H1 (cell line): Measurements from ENCODE around the gene STRADB. TPM values are rescaled to one million over a fixed set of nuclear protein-coding genes. Genes with fewer than 3 reads are reported as not detected.

Experiments
- CTCF ChIA-PET: fragments of 300-600 bp; sonication (Branson Sonifier 250); formaldehyde crosslinking; loops from one replicate; lab custom pipeline; 2021; ENCODE audit not compliant: partially characterized antibody; lab: Charles Lee
- POLR2A ChIA-PET: fragments of 300-600 bp; sonication (Branson Sonifier 250); formaldehyde crosslinking; loops from one replicate; lab custom pipeline; 2021; ENCODE audit warnings: inconsistent platforms; ENCODE audit not compliant: partially characterized antibody; lab: Charles Lee
- DNase-seq, 2 experiments: peaks; one replicate each; pipeline versions ENCODE4 v3.0.0 to v3.0.0-alpha.2; 2010 to 2022; ENCODE audit warnings: low spot score in 2 of 2, low read depth in 1 of 2, mixed read lengths in 1 of 2
- FAIRE-seq: peaks from 2 replicates; lab custom pipeline; 2011; peaks lifted over from hg19 to GRCh38; lab: Jason Lieb, UNC
- H2AFZ ChIP-seq: 2 replicates; pipeline ENCODE4 v1.8.1; 2012; ENCODE audit warnings: low read length, inconsistent platforms
- H2AK5ac ChIP-seq: 2 replicates; pipeline ENCODE4 v1.6.1; 2013; ENCODE audit warnings: low read depth, low read length
- H2BK120ac ChIP-seq: replicated peaks from 2 replicates; pipeline ENCODE3; 2013; ENCODE audit warnings: low read depth, low read length, inconsistent platforms
- H2BK12ac ChIP-seq: 2 replicates; pipeline ENCODE4 v1.6.1; 2013; ENCODE audit warnings: low read depth, low read length
- H2BK15ac ChIP-seq: 2 replicates; pipeline ENCODE4 v1.6.1; 2013; ENCODE audit warnings: low read length
- H2BK20ac ChIP-seq: 2 replicates; pipeline ENCODE4 v1.6.1; 2013; ENCODE audit warnings: low read length
- H2BK5ac ChIP-seq: 2 replicates; pipeline ENCODE4 v1.6.1; 2013; ENCODE audit warnings: low read depth, low read length
- H3K14ac ChIP-seq: 2 replicates; pipeline ENCODE4 v1.6.1; 2013; ENCODE audit warnings: inconsistent platforms; ENCODE audit not compliant: insufficient read length
- H3K18ac ChIP-seq: 2 replicates; pipeline ENCODE4 v1.6.1; 2013; ENCODE audit warnings: low read length; ENCODE audit errors: extremely low read depth
- H3K23ac ChIP-seq: 2 replicates; pipeline ENCODE4 v1.6.1; 2013; ENCODE audit warnings: inconsistent platforms; ENCODE audit not compliant: insufficient read length
- H3K23me2 ChIP-seq: 2 replicates; pipeline ENCODE4 v1.6.1; 2013; ENCODE audit warnings: low read depth, low read length
- H3K27ac ChIP-seq: 2 replicates; pipeline ENCODE4 v1.6.1; 2011; ENCODE audit warnings: low read depth, low read length, inconsistent platforms
- H3K27me3 ChIP-seq, 4 experiments: replicated peaks in 1 of 4; 1 replicate in 1 of 4; 2 replicates in 3 of 4; pipeline versions ENCODE4 v1.6.1 to v1.8.1; 2011 to 2013; ENCODE audit warnings: low read length in 3 of 4, mild to moderate bottlenecking in 3 of 4, inconsistent platforms in 2 of 4, mixed read lengths in 2 of 4, moderate library complexity in 1 of 4; ENCODE audit not compliant: control insufficient read depth in 3 of 4, insufficient read depth in 3 of 4; ENCODE audit errors: extremely low read depth in 1 of 4
- H3K36me3 ChIP-seq, 4 experiments: 2 replicates each; pipeline versions ENCODE4 v1.6.1 to v1.8.1; 2011 to 2013; ENCODE audit warnings: mild to moderate bottlenecking in 4 of 4, low read length in 3 of 4, moderate library complexity in 2 of 4, control low read depth in 1 of 4, inconsistent platforms in 1 of 4; ENCODE audit not compliant: insufficient read depth in 4 of 4, control insufficient read depth in 2 of 4
- H3K4ac ChIP-seq: replicated peaks from 2 replicates; pipeline ENCODE3; 2013; ENCODE audit warnings: low read length, low read depth, mixed read lengths, inconsistent platforms; ENCODE audit not compliant: insufficient read length
- H3K4me1 ChIP-seq, 4 experiments: replicated peaks in 1 of 4; 1 replicate in 1 of 4; 2 replicates in 3 of 4; pipeline versions ENCODE4 v1.6.1 to v1.8.1; 2011 to 2013; ENCODE audit warnings: low read length in 3 of 4, inconsistent platforms in 2 of 4, mixed read lengths in 1 of 4; ENCODE audit not compliant: insufficient read depth in 4 of 4, control insufficient read depth in 3 of 4
- H3K4me2 ChIP-seq, 2 experiments: 2 replicates each; pipeline versions ENCODE4 v1.6.1 to v1.8.1; 2011 to 2013; ENCODE audit warnings: low read depth in 2 of 2, low read length in 2 of 2, control low read depth in 1 of 2, inconsistent platforms in 1 of 2, mild to moderate bottlenecking in 1 of 2; ENCODE audit not compliant: insufficient read depth in 1 of 2
- H3K4me3 ChIP-seq, 4 experiments: fragments of 200-600, 300-600 bp in 1 of 4; sonication (generic), shearing (Covaris generic), sonication (Bioruptor Twin) in 1 of 4; 2 replicates each; pipeline versions ENCODE4 v1.5.1 to v1.8.1; 2011 to 2016; ENCODE audit warnings: low read length in 4 of 4, low read depth in 3 of 4, control low read depth in 2 of 4, inconsistent platforms in 2 of 4, mild to moderate bottlenecking in 2 of 4, mixed read lengths in 1 of 4, moderate library complexity in 1 of 4; ENCODE audit not compliant: insufficient read depth in 2 of 4; ENCODE audit errors: extremely low read depth in 1 of 4
- H3K56ac ChIP-seq: replicated peaks from 2 replicates; pipeline ENCODE3; 2013; ENCODE audit warnings: low read depth, mild to moderate bottlenecking, mixed read lengths, low read length, inconsistent platforms; ENCODE audit not compliant: insufficient read length
- H3K79me1 ChIP-seq: 2 replicates; pipeline ENCODE4 v1.6.1; 2013; ENCODE audit warnings: low read depth, low read length, control low read depth
- H3K79me2 ChIP-seq, 2 experiments: 2 replicates each; pipeline versions ENCODE4 v1.6.1 to v1.8.1; 2012 to 2013; ENCODE audit warnings: low read length in 2 of 2, mild to moderate bottlenecking in 2 of 2, inconsistent platforms in 1 of 2; ENCODE audit not compliant: insufficient read depth in 2 of 2, control insufficient read depth in 1 of 2
- H3K9ac ChIP-seq, 4 experiments: replicated peaks in 1 of 4; 1 replicate in 1 of 4; 2 replicates in 3 of 4; pipeline versions ENCODE4 v1.6.1 to v1.8.1; 2011 to 2013; ENCODE audit warnings: low read depth in 3 of 4, low read length in 3 of 4, control low read depth in 2 of 4, mild to moderate bottlenecking in 2 of 4, moderate library complexity in 2 of 4, inconsistent platforms in 1 of 4; ENCODE audit errors: extremely low read depth in 1 of 4
- H3K9me3 ChIP-seq, 2 experiments: 2 replicates each; pipeline versions ENCODE4 v1.6.1 to v1.8.1; 2012 to 2013; ENCODE audit warnings: mild to moderate bottlenecking in 2 of 2, moderate library complexity in 2 of 2, control low read depth in 1 of 2, inconsistent platforms in 1 of 2, low read depth in 1 of 2, low read length in 1 of 2, mixed read lengths in 1 of 2; ENCODE audit not compliant: insufficient read depth in 2 of 2
- H4K20me1 ChIP-seq, 2 experiments: replicated peaks in 1 of 2; 2 replicates each; pipeline versions ENCODE3 to v1.8.1; 2011 to 2013; ENCODE audit warnings: inconsistent platforms in 2 of 2, low read length in 2 of 2, mild to moderate bottlenecking in 1 of 2; ENCODE audit not compliant: insufficient read depth in 2 of 2, control insufficient read depth in 1 of 2
- H4K5ac ChIP-seq: 2 replicates; pipeline ENCODE4 v1.6.1; 2013; ENCODE audit warnings: low read length, low read depth, mixed read lengths, inconsistent platforms; ENCODE audit not compliant: insufficient read length
- H4K8ac ChIP-seq: 2 replicates; pipeline ENCODE4 v1.8.0; 2013; ENCODE audit warnings: mild to moderate bottlenecking, moderate library complexity, low read length, inconsistent platforms; ENCODE audit not compliant: insufficient read depth; ENCODE audit errors: extremely low read depth
- H4K91ac ChIP-seq: replicated peaks from 2 replicates; pipeline ENCODE3; 2013; ENCODE audit warnings: low read length, mixed read lengths, inconsistent platforms; ENCODE audit not compliant: insufficient read length
- CHD2 ChIP-seq: IDR thresholded peaks from 2 replicates; pipeline ENCODE4 v1.6.1; 2012; ENCODE audit warnings: low read length, improper control_type of control experiment
- MAFK ChIP-seq: IDR thresholded peaks from 2 replicates; pipeline ENCODE4 v1.6.1; 2012; ENCODE audit warnings: low read depth, mild to moderate bottlenecking, improper control_type of control experiment, low read length
- NANOG ChIP-seq: IDR thresholded peaks from 2 replicates; pipeline ENCODE4 v1.6.1; 2011; ENCODE audit warnings: low read length, low read depth, mild to moderate bottlenecking, inconsistent platforms; ENCODE audit not compliant: insufficient read depth, poor library complexity, severe bottlenecking
- RBBP5 ChIP-seq: IDR thresholded peaks from 2 replicates; pipeline ENCODE4 v1.7.1; 2012; ENCODE audit warnings: low read depth, mild to moderate bottlenecking, inconsistent platforms, low read length, moderate library complexity, borderline replicate concordance
- RNF2 ChIP-seq: fragments of 200-900, 300-1000 bp; sonication (generic); IDR thresholded peaks from 2 replicates; pipeline ENCODE4 v1.7.1; 2016; ENCODE audit warnings: borderline replicate concordance, low read depth, mild to moderate bottlenecking, antibody characterized with exemption, low read length; ENCODE audit not compliant: poor library complexity, severe bottlenecking; ENCODE audit errors: missing control alignments
- SIN3A ChIP-seq, 2 experiments: IDR thresholded peaks in 1 of 2; conservative IDR thresholded peaks in 1 of 2; 2 replicates each; pipeline ENCODE4 v1.6.1; 2011 to 2012; ENCODE audit warnings: low read length in 2 of 2, improper control_type of control experiment in 1 of 2, low read depth in 1 of 2, mild to moderate bottlenecking in 1 of 2
- SRF ChIP-seq: IDR thresholded peaks from 2 replicates; pipeline ENCODE4 v1.6.1; 2011; ENCODE audit warnings: mild to moderate bottlenecking, low read depth, low read length, moderate library complexity
- TAF7 ChIP-seq: optimal IDR thresholded peaks from 2 replicates; pipeline ENCODE3; 2011; ENCODE audit warnings: low read depth, mild to moderate bottlenecking, inconsistent platforms, low read length, moderate library complexity, borderline replicate concordance
- TEAD4 ChIP-seq: IDR thresholded peaks from 2 replicates; pipeline ENCODE4 v1.6.1; 2012; ENCODE audit warnings: low read depth, low read length, inconsistent platforms, mixed read lengths
- WGBS, 2 experiments: shearing (Covaris generic) in 1 of 2; methylation state at CpG; one replicate each; pipeline versions ENCODE4 v1.1.6 to v1.1.7; 2013 to 2015; ENCODE audit warnings: low lambda C conversion rate in 2 of 2, mixed read lengths in 2 of 2, inconsistent platforms in 1 of 2, low coverage in 1 of 2, missing lambda C conversion rate in 1 of 2; ENCODE audit not compliant: insufficient replicate concordance in 2 of 2, insufficient coverage in 1 of 2, insufficient read length in 1 of 2; ENCODE audit errors: extremely low coverage in 1 of 2, missing lambda C conversion rate in 1 of 2; 5-methylcytosine and 5-hydroxymethylcytosine counted together
- polyA plus RNA-seq, 7 experiments: library from polyadenylated mRNA; depleted of rRNA in 3 of 7; stranded (reverse) in 5 of 7; unstranded in 2 of 7; fragments of >200 nt in 5 of 7; fragments of 200-250 nt in 2 of 7; gene quantifications; 1 replicate in 5 of 7; 2 replicates in 1 of 7; 4 replicates in 1 of 7; pipeline versions ENCODE4 v1.2.1 to v1.2.3, GENCODE V29; 2011 to 2013; ENCODE audit warnings: missing spikeins in 2 of 7, mixed read lengths in 2 of 7
- total RNA-seq: library from RNA; stranded (reverse); fragmentation: NEBNext Ultra II Directional; extraction: Animal tissue kit (Norgen Biotek cat#: 25700); gene quantifications from 2 replicates; pipeline ENCODE4 v1.2.1, GENCODE V29; 2021
- TF ChIP-seq, protein P1 (sequence below): IDR thresholded peaks from 2 replicates; pipeline ENCODE4 v1.6.1; 2012; ENCODE audit warnings: low read length, inconsistent platforms
- TF ChIP-seq, protein P2 (sequence below): IDR thresholded peaks from 2 replicates; pipeline ENCODE4 v1.6.1; 2011; ENCODE audit warnings: low read depth, mild to moderate bottlenecking, low read length; ENCODE audit not compliant: insufficient read depth

Gene STRADB
- total and polyA plus RNA-seq, 2 of the 8 experiments (the other 6 are each of a cell fraction or from before 2014, with no cell fraction given): 20.9 to 34.9 TPM

DNA sequence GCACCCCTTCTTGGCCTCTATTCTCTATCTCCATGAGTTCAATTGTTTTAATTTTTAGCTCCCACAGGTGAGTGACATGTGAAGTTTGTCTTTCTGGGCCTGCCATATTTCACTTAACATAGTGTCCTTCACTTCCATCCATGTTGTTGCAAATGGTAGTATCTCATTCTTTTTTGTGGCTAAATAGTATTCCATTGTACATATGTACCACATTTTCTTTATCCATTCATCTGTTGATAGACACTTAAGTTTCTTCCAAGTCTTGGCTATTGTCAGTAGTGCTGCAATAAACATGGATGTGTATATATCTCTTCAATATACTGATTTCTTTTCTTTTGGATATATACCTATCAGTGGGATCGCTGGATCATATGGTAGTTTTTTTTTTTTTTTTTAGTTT is 9.0 kb downstream of the STRADB start:
- H3K14ac ChIP-seq: no peak overlapping the region
- H2BK5ac ChIP-seq: no peak overlapping the region
- H3K9ac ChIP-seq: no peak overlapping the region
- no peak overlapping the region for H3K4me3 ChIP-seq
- H3K18ac ChIP-seq: no peak overlapping the region
- H4K5ac ChIP-seq: no peak overlapping the region
- CTCF ChIA-PET: no interaction called here
- FAIRE-seq (no peak), DNase-seq (no peak)
- H4K91ac ChIP-seq: no peak overlapping the region
- H3K79me2 ChIP-seq: no peaks in the 10 kb centered on the region
- H4K8ac ChIP-seq: no peak overlapping the region
- no peak overlapping the region for H2BK12ac ChIP-seq
- no peak overlapping the region for H3K4ac ChIP-seq
- WGBS, 2 experiments: 100% methylated on average over 1 of the region's 1 CpG; no CpG with 5 or more reads in 1 of the 2 experiments
- no peak overlapping the region for H2AK5ac ChIP-seq
- no peaks in the 10 kb centered on the region for H3K4me1 ChIP-seq
- no peaks in the 10 kb centered on the region for H3K79me1 ChIP-seq
- no peaks in the 10 kb centered on the region for H4K20me1 ChIP-seq
- H2BK120ac ChIP-seq: no peak overlapping the region
- no peak overlapping the region for H2BK15ac ChIP-seq
- no peaks in the 10 kb centered on the region for H3K36me3 ChIP-seq
- POLR2A ChIA-PET: interaction anchor here (1.2 kb wide), 1 partner anchor 8 kb away, joined by 4 read pairs; no protein-coding TSS in a partner anchor
- H3K27ac ChIP-seq: no peak overlapping the region
- no peak overlapping the region for H3K23ac ChIP-seq
- no peak overlapping the region for H2AFZ ChIP-seq
- H3K9me3 ChIP-seq: no peaks in the 10 kb centered on the region
- no peak overlapping the region for H3K4me2 ChIP-seq
- H3K23me2 ChIP-seq: no peaks in the 10 kb centered on the region
- no peak overlapping the region for H3K56ac ChIP-seq
- no peaks in the 10 kb centered on the region for H3K27me3 ChIP-seq
- H2BK20ac ChIP-seq: no peak overlapping the region
- no peak for TF ChIP-seq NANOG
- TF ChIP-seq, protein P1, sequence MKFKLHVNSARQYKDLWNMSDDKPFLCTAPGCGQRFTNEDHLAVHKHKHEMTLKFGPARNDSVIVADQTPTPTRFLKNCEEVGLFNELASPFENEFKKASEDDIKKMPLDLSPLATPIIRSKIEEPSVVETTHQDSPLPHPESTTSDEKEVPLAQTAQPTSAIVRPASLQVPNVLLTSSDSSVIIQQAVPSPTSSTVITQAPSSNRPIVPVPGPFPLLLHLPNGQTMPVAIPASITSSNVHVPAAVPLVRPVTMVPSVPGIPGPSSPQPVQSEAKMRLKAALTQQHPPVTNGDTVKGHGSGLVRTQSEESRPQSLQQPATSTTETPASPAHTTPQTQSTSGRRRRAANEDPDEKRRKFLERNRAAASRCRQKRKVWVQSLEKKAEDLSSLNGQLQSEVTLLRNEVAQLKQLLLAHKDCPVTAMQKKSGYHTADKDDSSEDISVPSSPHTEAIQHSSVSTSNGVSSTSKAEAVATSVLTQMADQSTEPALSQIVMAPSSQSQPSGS: no peak
- TF ChIP-seq MAFK: no peak
- no peak for TF ChIP-seq RNF2
- TF ChIP-seq TAF7: no peak
- TF ChIP-seq SIN3A (conservative IDR thresholded peaks at IDR 0.05 in 1 of 2, IDR thresholded peaks at IDR 0.05 in 1 of 2; ENCODE audit: low read depth in 1 of 2, low read length in 2 of 2): no peak
- TF ChIP-seq, protein P2, sequence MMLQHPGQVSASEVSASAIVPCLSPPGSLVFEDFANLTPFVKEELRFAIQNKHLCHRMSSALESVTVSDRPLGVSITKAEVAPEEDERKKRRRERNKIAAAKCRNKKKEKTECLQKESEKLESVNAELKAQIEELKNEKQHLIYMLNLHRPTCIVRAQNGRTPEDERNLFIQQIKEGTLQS: no peak
- TF ChIP-seq RBBP5: no peak
- TF ChIP-seq SRF: no peak
- TF ChIP-seq CHD2: no peak
- TF ChIP-seq TEAD4: no peak
